ENCODE data around the gene PDE4A.

DNA sequence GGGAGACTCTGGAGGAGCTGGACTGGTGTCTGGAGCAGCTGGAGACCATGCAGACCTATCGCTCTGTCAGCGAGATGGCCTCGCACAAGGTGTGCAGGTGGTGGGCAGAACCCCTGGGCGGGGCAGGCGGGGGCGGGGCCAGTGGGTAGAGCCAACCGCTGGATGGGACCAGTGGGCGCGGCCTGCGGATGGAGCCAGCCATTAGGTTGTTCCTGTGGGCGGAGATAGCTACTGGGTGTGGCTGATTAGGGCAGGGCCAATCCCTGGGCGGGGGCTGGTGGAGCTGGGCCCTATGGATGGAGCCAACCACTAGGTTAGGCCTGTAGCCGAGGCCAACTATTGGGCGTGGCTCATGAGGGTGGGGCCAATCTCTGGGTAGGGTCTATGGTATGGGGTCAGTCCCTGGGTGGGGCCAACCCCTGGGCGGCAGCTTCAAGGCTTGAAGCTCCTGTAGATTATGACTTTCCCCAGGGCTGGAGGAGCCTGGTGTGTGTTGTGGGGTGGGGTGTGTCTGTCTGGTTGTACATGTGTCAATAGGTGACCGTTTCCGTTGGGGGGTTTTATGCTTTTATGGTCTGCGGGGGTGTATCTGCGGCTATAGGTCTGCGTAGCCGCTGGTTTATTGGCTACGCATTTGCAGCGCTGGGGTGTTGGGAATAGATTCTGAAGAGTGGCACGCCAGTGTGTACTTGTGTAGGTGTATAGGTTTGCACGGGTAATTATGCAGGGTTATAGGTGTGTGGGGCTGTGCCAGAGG is 30.7 kb downstream of the PDE4A start:
- TF ChIP-seq, protein P1, sequence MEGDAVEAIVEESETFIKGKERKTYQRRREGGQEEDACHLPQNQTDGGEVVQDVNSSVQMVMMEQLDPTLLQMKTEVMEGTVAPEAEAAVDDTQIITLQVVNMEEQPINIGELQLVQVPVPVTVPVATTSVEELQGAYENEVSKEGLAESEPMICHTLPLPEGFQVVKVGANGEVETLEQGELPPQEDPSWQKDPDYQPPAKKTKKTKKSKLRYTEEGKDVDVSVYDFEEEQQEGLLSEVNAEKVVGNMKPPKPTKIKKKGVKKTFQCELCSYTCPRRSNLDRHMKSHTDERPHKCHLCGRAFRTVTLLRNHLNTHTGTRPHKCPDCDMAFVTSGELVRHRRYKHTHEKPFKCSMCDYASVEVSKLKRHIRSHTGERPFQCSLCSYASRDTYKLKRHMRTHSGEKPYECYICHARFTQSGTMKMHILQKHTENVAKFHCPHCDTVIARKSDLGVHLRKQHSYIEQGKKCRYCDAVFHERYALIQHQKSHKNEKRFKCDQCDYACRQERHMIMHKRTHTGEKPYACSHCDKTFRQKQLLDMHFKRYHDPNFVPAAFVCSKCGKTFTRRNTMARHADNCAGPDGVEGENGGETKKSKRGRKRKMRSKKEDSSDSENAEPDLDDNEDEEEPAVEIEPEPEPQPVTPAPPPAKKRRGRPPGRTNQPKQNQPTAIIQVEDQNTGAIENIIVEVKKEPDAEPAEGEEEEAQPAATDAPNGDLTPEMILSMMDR (conservative IDR thresholded peaks at IDR 0.05 in 1 of 2, IDR thresholded peaks at IDR 0.05 in 1 of 2; ENCODE audit: low read depth in 1 of 2, low read length in 2 of 2) = no peak
- no peak for TF ChIP-seq EZH2 (IDR thresholded peaks at IDR 0.05; ENCODE audit: low read length, missing control alignments)

Data from fibroblast of lung (primary cell).